Endothelial cell of umbilical vein (primary cell): ENCODE data around the gene FHDC1. TPM values are rescaled to one million over a fixed set of nuclear protein-coding genes. Genes with fewer than 3 reads are reported as not detected.

Source experiments
- BruUV-seq: library from RNA; stranded (reverse); fragments of 400-500 nt; replicated peaks from 2 replicates; lab custom pipeline; 2021; lab: Mats Ljungman, UMichigan
- CTCF ChIA-PET: fragments of 300-600, 350-600 bp; sonication (Branson Sonifier 250); formaldehyde crosslinking; loops from one replicate; lab custom pipeline; 2021; ENCODE audit warnings: antibody characterized with exemption, inconsistent platforms; lab: Charles Lee
- POLR2A ChIA-PET: fragments of 300-600, 350-600 bp; sonication (Branson Sonifier 250); formaldehyde crosslinking; loops from one replicate; lab custom pipeline; 2021; ENCODE audit warnings: antibody characterized with exemption, inconsistent platforms; lab: Charles Lee
- DNase-seq: peaks from one replicate; pipeline ENCODE4 v3.0.0-alpha.2; 2011; ENCODE audit warnings: low read depth, low spot score
- FAIRE-seq: peaks from 2 replicates; lab custom pipeline; 2011; peaks lifted over from hg19 to GRCh38; lab: Jason Lieb, UNC
- H2AFZ ChIP-seq: 2 replicates; pipeline ENCODE4 v1.6.0; 2012; ENCODE audit warnings: low read depth, low read length, control low read depth, inconsistent platforms
- H3K27ac ChIP-seq: 2 replicates; pipeline ENCODE4 v1.5.1; 2011; ENCODE audit warnings: low read depth, mild to moderate bottlenecking, control low read depth, low read length, moderate library complexity; ENCODE audit not compliant: insufficient read depth
- H3K27me3 ChIP-seq, 2 experiments: 2 replicates each; pipeline versions ENCODE4 v1.6.0 to v1.6.1; 2011; ENCODE audit warnings: low read length in 2 of 2, mixed read lengths in 1 of 2; ENCODE audit not compliant: control insufficient read depth in 2 of 2, insufficient read depth in 2 of 2
- H3K36me3 ChIP-seq, 2 experiments: 2 replicates in 1 of 2; 3 replicates in 1 of 2; pipeline ENCODE4 v1.5.1; 2011; ENCODE audit warnings: low read length in 2 of 2, mild to moderate bottlenecking in 1 of 2, moderate library complexity in 1 of 2; ENCODE audit not compliant: control insufficient read depth in 2 of 2, insufficient read depth in 2 of 2; ENCODE audit errors: extremely low read depth in 1 of 2
- H3K4me1 ChIP-seq: 3 replicates; pipeline ENCODE4 v1.5.1; 2011; ENCODE audit warnings: mild to moderate bottlenecking, low read length; ENCODE audit not compliant: control insufficient read depth, insufficient read depth; ENCODE audit errors: extremely low read depth
- H3K4me2 ChIP-seq: 2 replicates; pipeline ENCODE4 v1.6.1; 2011; ENCODE audit warnings: low read length, control low read depth, mixed read lengths; ENCODE audit not compliant: insufficient read depth
- H3K4me3 ChIP-seq, 3 experiments: fragments of 200-600 bp in 1 of 3; sonication (generic), shearing (Covaris generic) in 1 of 3; replicated peaks in 1 of 3; 2 replicates each; pipeline ENCODE4 v1.5.1; 2011 to 2016; ENCODE audit warnings: control low read depth in 3 of 3, low read length in 3 of 3, mild to moderate bottlenecking in 2 of 3, inconsistent platforms in 1 of 3, low read depth in 1 of 3, moderate library complexity in 1 of 3; ENCODE audit not compliant: insufficient read depth in 1 of 3
- H3K79me2 ChIP-seq: 2 replicates; pipeline ENCODE4 v1.6.0; 2012; ENCODE audit warnings: low read length, inconsistent platforms; ENCODE audit not compliant: control insufficient read depth, insufficient read depth
- H3K9ac ChIP-seq: replicated peaks from 2 replicates; pipeline ENCODE3; 2011; ENCODE audit warnings: low read length, control low read depth; ENCODE audit not compliant: insufficient read depth; ENCODE audit errors: extremely low read depth
- H3K9me1 ChIP-seq: replicated peaks from 3 replicates; pipeline ENCODE4 v1.6.0; 2011; ENCODE audit warnings: mild to moderate bottlenecking, low read length; ENCODE audit not compliant: control insufficient read depth, insufficient read depth; ENCODE audit errors: extremely low read depth
- H3K9me3 ChIP-seq: replicated peaks from 2 replicates; pipeline ENCODE4 v1.5.1; 2012; ENCODE audit warnings: low read length, inconsistent platforms; ENCODE audit not compliant: control insufficient read depth, insufficient read depth
- H4K20me1 ChIP-seq: replicated peaks from 2 replicates; pipeline ENCODE3; 2011; ENCODE audit warnings: mild to moderate bottlenecking, low read length; ENCODE audit not compliant: control insufficient read depth, insufficient read depth; ENCODE audit errors: extremely low read depth
- CTCF ChIP-seq, 2 donors: IDR thresholded peaks; 1 replicate in 1 of 2; 2 replicates in 1 of 2; pipeline ENCODE4 v1.5.1; 2011; ENCODE audit warnings: low read length in 2 of 2, mild to moderate bottlenecking in 2 of 2, moderate library complexity in 2 of 2, control low read depth in 1 of 2, inconsistent platforms in 1 of 2, low read depth in 1 of 2; ENCODE audit not compliant: insufficient read depth in 1 of 2; ENCODE audit errors: extremely low read depth in 1 of 2
- EZH2 ChIP-seq: IDR thresholded peaks from 2 replicates; pipeline ENCODE4 v1.6.1; 2012; ENCODE audit warnings: borderline replicate concordance, low read depth, mild to moderate bottlenecking, moderate library complexity, low read length, inconsistent platforms; ENCODE audit not compliant: severe bottlenecking
- FOS ChIP-seq: IDR thresholded peaks from 2 replicates; pipeline ENCODE4 v1.6.1; 2011; ENCODE audit warnings: mild to moderate bottlenecking, low read length, moderate library complexity, borderline replicate concordance; ENCODE audit not compliant: insufficient read depth
- GATA2 ChIP-seq: IDR thresholded peaks from 2 replicates; pipeline ENCODE4 v1.7.0; 2011; ENCODE audit warnings: low read depth, mild to moderate bottlenecking, moderate library complexity, mixed read lengths, low read length; ENCODE audit not compliant: insufficient read length, insufficient read depth
- JUN ChIP-seq: IDR thresholded peaks from 2 replicates; pipeline ENCODE4 v1.6.1; 2011; ENCODE audit warnings: borderline replicate concordance, low read depth; ENCODE audit not compliant: insufficient read length, insufficient read depth
- MAX ChIP-seq: IDR thresholded peaks from 2 replicates; pipeline ENCODE4 v1.6.1; 2011; ENCODE audit not compliant: insufficient read depth, insufficient read length
- MYC ChIP-seq: IDR thresholded peaks from one replicate; pipeline ENCODE4 v1.6.1; 2011; ENCODE audit warnings: mild to moderate bottlenecking, low read depth, low read length
- POLR2A ChIP-seq: IDR thresholded peaks from 2 replicates; pipeline ENCODE4 v1.6.1; 2012; ENCODE audit warnings: low read depth, mild to moderate bottlenecking, control low read depth, low read length
- dilution Hi-C: fragments of 300-500 bp; cut with MboI; formaldehyde crosslinking; loops from one replicate; pipeline ENCODE4 v1.15.0; 2019; ENCODE audit warnings: low sequenced_read_pairs; ENCODE audit not compliant: extremely low pct_ligation_motif_present
- intact Hi-C: fragments of 100-400 bp; cut with micrococcal nuclease; formaldehyde crosslinking; loops from one replicate; pipeline ENCODE4 v1.10.0; 2022
- polyA plus RNA-seq, 4 experiments: library from polyadenylated mRNA; depleted of rRNA in 3 of 4; stranded (reverse) in 3 of 4; unstranded in 1 of 4; fragments of >200 nt; gene quantifications; 2 replicates each; pipeline versions ENCODE4 v1.2.1 to v1.2.3, GENCODE V29; 2011 to 2012; ENCODE audit warnings: missing spikeins in 1 of 4
- total RNA-seq: library from RNA; stranded (reverse); gene quantifications from 2 replicates; pipeline ENCODE4 v1.2.3, GENCODE V29; 2021

FHDC1 gene
- total and polyA plus RNA-seq, 2 donors (not counting 3 experiments of a cell fraction or from before 2014, with no cell fraction given), result 0.03 to 0.18 TPM

DNA sequence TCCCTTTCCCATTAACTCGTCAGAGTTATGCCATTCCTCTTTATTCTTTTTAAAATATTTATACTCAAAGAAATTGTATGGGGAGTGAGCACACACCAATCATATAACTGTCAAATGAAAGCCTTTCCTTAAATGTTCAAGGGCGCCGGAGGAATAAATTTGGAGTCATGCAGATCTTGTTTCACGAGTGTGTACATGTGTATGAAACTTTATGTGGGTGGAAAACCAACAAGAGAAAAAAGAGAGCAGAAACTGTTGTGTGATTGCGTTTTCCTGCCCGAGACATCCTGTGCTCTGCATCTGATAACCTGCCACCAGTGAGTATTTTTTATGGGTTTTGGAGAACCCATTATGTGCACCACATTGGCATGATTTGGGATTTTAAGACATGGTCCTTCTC, 88.3 kb downstream of the FHDC1 start:
- Histone ChIP-seq H3K4me1 (no peaks in the 10 kb centered on the region), H3K9me1 (no peaks in the 10 kb centered on the region), H2AFZ (no peak overlapping the region), H3K27me3 (peaks cover 0 to 2% of the 10 kb centered on the region in 2 experiments), H3K27ac (no peak overlapping the region), H3K9me3 (no peaks in the 10 kb centered on the region), H3K36me3 (no peaks in the 10 kb centered on the region), H3K4me2 (no peak overlapping the region), H3K79me2 (no peaks in the 10 kb centered on the region), H4K20me1 (no peaks in the 10 kb centered on the region), H3K9ac (no peak overlapping the region), H3K4me3 (no peak overlapping the region)
- ChIA-PET POLR2A (no interaction called here), CTCF (no interaction called here)
- intact Hi-C loops, result no loop called here
- dilution Hi-C loops, result no loop called here
- TF ChIP-seq EZH2 (no peak), MAX (no peak), GATA2 (no peak), MYC (no peak), CTCF (IDR thresholded peaks at IDR 0.05; ENCODE audit: extremely low read depth in 1 of 2, insufficient read depth in 1 of 2, low read depth in 1 of 2, low read length in 2 of 2) (no peak), JUN (no peak), POLR2A (no peak), FOS (no peak)
- BruUV-seq, result no TSS peak
- DNase-seq (no peak), FAIRE-seq (no peak)
